HG02970 (cell line): ENCODE results near the gene PRSS56.

Source experiments
- ATAC-seq: cut with Tn5 transposase; IDR thresholded peaks from one replicate; pipeline ENCODE4 v1.9.1; 2021; ENCODE audit warnings: mild to moderate bottlenecking, moderate library complexity, moderate number of reproducible peaks; ENCODE audit not compliant: unreplicated experiment, low FRiP score

The PRSS56 gene

DNA sequence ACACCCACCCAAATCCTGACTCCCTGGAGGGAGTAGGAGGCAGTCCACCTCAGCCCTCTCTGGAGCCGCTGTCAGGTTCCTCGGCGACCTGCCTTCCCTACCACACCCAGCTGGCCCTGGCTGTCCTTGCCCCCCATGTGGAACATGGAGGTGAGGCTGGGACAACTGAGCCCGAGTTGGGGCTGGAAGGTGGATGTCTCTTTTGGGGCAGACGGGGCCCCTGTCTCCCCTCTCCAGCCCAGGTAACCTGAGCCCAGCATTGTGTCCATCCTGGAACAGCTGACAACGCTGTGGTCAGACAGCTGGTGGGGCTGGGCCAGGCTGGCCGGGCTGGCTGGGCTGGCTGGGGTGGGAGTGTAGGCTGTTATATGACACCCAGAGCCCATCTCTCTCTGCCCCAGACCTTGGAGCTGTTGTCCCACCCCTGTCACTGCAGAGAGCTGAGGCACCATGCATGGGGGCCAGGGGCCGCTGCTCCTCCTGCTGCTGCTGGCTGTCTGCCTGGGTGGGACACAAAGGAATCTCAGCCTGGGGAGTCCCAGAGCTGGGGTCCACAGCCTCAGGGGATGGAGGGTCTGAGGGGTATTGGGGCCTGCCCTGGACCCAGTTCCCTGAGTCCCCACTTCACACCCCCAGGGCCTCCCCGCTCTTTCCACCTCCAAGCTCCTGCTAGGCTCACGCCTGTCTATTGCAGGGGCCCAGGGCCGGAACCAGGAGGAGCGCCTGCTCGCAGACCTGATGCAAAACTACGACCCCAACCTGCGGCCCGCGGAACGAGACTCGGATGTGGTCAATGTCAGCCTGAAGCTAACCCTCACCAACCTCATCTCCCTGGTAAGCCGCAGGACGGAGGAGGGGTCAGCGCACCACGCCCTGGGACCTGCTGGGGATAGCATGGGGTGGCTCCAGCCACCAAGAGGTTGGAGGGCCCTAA is 19.4 kb downstream of the PRSS56 start, which contains the start of gene CHRNG:
CHRNG (plus strand) TSS at position 395 of the 934 bp plus-strand sequence; CDS start at position 451, 56 bp downstream.
- no peak for ATAC-seq

DNA sequence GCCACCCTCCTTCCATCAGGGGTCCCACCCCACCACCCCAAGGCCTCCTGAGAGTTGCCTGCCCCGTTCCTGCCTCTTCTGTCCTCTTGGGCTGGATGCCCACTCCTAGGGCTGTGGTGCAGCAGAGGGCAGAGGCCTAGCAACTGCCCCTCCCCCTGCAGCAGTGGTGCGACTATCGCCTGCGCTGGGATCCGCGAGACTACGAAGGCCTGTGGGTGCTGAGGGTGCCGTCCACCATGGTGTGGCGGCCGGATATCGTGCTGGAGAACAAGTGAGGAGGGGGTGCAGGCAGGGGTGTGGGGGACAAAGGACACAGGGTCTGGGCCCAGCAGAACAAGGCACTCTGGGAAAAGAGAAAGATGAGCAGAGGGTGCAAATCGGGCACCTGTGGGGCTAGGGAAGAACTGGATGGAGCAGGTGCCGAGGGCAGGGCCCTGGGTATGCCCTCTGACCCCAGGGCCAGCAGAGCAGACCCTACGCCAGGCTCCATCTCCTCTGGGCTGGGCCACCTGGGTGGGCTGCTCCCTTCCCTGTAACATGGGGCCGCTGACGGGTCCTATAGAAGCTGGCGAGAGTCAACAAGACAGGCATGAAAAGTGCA is 20.4 kb downstream of the PRSS56 start:
- no peak for ATAC-seq

DNA sequence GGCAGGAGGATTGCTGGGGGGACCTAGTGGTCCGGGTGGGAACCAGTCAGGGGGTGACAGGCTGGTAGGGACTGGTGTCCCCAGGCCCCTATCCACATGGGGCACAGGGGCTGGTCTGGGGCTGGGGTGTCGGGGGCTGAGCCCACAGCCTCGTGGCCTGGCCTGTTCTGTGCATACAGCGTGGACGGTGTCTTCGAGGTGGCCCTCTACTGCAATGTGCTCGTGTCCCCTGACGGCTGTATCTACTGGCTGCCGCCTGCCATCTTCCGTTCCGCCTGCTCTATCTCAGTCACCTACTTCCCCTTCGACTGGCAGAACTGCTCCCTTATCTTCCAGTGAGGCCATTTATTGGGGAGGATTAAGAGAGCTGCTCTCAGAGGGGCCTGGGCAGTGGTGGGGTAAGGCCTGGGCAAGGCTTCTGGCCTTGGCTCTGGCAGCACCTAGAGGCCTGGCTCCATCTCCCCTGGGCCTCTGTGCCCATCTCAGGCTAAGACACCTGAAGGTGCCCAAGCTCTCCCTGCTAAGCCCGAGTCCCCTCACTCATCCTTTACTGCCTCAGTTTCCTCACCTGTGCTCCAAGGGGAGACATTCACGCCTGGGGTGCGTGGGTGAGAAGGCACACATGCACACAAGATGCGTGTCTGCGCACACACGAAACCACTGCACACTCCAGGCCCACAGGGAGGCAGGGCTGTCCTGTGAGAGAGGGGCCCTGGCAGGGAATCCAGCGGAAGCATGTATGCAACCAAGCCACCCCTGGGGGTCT is 21.2 kb downstream of the PRSS56 start:
- no peak for ATAC-seq

DNA sequence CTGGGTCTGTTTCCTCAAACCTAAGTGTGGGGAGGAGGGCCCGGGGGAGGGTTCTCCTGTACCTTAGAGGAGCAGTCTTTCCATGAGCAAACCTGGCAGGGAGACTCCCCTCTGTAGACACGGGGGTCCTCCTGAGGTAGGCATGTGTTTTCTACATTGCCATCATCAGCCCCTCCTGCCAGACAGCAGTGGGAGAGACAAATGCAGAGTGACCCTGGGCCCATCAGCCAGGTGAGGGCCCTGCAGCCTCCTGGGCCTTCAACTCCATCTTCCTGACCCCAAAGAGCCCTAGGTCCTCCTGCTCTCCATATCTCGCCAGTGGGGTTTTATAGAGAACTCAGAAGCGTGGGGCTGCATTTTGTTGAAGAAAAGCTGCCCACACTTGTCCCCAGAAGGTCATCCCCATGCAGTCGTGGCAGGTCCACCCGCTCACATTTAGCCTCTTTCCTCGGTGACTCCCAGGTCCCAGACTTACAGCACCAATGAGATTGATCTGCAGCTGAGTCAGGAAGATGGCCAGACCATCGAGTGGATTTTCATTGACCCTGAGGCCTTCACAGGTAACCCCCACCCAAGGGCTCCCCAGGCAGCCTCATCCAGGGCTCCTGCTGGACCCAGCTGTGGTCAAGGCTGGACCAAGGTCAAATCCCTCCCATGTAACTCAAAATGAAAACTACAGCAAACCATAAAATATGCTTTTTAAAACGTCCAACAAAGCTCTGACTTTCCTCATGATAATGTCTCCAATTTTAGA is 21.9 kb downstream of the PRSS56 start:
- no peak for ATAC-seq

DNA sequence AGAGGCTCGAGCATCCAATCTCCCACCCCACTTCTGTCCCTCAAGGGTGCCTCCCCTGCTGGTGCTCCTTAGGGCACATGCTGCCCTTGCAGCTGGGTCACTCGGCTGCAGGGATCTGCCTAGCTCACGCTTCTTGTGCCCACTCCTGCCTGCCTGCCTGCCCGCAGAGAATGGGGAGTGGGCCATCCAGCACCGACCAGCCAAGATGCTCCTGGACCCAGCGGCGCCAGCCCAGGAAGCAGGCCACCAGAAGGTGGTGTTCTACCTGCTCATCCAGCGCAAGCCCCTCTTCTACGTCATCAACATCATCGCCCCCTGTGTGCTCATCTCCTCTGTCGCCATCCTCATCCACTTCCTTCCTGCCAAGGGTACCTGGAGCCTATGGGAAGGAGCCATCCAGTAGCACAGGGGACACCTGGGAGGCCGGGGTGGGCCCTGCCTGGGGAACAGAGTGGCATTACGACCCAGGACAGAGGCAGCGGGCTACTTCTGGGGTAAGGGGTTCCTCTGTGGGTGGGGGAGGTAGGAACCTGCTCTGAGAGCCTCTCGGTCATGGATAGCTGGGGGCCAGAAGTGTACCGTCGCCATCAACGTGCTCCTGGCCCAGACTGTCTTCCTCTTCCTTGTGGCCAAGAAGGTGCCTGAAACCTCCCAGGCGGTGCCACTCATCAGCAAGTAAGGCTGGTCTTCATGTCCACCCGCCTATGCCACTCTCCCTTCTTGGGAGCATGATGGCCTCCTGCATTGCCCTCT is 22.7 kb downstream of the PRSS56 start:
- no peak for ATAC-seq

DNA sequence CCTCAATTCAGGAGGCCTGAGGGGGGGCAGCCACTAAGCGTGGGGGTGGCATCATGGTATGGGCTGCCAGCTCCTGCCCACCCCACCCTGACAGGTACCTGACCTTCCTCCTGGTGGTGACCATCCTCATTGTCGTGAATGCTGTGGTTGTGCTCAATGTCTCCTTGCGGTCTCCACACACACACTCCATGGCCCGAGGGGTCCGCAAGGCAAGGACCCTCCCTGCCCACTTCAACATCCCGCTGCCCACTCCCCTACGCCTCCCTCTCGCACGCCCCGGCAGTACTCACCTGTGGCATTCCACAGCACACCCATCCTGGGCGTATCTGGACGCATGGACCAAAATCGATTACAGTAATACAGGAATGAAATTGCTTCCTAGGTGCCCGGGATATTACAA is 23.3 kb downstream of the PRSS56 start:
- ATAC-seq, result no peak

DNA sequence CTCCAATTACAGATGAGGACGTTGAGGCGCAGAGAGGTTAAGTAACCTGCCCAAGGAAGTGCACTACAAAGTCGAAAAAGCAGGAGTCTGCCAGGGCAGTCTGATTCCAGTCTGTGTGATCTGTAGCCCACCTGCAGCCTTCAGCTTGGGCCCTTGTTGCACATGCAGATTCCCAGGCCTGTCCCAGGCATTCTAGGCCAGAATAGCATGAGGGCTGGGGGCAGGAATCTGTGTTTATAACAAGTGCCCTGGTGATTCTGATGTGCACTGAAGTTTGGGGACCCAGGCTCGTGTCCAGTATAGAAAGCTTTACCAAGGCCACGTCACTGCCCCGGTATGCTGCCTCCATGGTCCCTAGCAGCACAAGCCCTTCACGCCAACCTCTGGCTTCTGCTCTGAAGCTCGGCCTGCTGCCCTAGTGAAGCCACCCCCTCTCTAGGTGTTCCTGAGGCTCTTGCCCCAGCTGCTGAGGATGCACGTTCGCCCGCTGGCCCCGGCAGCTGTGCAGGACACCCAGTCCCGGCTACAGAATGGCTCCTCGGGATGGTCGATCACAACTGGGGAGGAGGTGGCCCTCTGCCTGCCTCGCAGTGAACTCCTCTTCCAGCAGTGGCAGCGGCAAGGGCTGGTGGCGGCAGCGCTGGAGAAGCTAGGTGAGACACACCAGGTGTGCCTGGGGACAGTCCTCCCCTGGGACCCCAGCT is 23.9 kb downstream of the PRSS56 start:
- ATAC-seq, result no peak

DNA sequence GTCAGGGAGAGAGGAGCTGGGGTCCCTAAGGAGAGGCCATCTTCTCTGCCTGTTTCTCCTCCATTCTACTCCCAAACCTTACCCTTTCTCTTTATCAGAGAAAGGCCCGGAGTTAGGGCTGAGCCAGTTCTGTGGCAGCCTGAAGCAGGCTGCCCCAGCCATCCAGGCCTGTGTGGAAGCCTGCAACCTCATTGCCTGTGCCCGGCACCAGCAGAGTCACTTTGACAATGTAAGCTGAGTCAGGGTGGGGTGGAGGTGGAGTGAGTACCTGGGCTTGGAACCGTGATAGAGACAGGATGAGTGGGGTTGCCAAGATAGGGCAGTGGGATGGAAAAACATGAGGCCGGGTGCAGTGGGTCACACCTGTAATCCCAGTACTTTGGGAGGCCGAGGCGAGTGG is 24.5 kb downstream of the PRSS56 start:
- no peak for ATAC-seq

DNA sequence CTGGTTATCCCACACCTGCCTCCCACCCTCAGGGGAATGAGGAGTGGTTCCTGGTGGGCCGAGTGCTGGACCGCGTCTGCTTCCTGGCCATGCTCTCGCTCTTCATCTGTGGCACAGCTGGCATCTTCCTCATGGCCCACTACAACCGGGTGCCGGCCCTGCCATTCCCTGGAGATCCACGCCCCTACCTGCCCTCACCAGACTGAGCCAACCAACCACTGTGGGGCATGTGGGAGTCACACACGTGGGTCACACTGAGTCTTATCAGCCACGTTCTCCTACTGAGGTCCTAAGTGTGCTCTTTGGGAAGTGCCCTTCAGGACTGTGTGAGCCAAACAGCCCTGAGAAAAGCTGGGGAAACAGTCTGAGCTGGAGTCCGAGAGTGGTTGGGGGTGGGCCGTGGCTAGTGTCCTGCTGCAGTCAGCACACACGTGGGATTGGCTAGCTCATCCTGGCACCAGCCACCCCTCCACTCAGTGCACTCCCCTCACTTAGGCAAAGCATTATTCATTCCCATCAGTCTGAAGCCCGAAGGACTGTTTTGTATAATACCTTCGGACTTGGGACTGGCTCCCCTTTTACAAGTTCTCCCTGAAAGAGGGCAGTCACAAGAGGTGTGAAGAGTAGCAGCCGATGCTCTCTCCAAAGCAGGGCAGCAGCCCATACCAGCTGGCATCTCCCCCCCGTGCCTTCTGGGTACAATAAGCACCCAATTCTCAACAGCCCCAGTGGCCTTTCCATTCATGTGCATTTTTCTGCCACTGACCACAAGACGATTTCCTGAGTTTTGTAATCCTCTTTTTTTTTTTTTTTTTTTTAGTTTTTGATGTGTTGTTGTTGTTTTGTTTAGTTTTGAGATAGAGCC is 25.6 kb downstream of the PRSS56 start:
- no peak for ATAC-seq

DNA sequence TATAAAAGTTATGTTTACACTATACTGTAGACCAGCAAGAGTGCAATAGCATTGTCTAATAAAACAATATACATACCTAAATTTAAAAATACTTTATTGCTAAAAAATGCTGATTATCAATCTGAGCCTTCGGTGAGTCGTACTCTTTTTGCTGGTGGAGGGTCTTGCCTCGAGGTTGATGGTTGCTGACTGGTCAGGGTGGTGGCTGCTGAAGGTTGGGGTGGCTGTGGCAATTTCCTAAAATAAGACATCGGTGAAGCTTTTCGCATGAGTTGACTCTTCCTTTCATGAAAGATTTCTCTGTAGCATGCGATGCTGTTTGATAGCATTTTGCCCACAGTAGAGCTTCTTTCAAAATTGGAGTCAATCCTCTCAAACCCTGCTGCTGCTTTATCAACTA is 27.8 kb downstream of the PRSS56 start:
- ATAC-seq, result no peak

DNA sequence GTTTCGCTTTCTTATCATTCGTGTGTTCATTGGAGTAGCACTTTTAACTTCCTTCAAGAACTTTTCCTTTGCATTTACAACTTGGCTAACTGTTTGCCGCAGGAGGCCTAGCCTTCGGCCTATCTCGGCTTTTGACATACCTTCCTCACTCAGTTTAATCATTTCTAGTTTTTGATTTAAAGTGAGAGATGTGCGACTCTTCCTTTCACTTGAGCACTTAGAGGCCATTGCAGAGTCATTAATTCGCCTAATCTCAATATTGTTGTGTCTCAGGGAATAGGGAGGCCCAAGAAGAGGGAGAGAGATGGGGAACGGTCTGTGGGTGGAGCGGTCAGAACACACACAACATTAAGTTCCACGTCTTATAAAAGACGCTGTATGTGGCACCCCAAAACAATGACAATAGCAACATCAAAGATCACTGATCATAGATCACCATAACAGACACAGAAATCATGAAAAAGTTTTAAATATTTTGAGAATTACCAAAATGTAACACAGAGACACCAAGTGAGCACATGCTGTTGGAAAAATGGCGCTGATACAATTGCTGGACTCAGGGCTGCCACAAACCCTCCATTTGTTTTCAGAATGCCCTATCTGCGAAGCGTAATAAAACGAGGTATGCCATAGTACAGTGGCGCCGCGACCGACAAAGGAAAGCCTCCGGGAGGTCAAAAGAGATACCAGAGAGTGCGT is 29.6 kb downstream of the PRSS56 start:
- no peak for ATAC-seq

DNA sequence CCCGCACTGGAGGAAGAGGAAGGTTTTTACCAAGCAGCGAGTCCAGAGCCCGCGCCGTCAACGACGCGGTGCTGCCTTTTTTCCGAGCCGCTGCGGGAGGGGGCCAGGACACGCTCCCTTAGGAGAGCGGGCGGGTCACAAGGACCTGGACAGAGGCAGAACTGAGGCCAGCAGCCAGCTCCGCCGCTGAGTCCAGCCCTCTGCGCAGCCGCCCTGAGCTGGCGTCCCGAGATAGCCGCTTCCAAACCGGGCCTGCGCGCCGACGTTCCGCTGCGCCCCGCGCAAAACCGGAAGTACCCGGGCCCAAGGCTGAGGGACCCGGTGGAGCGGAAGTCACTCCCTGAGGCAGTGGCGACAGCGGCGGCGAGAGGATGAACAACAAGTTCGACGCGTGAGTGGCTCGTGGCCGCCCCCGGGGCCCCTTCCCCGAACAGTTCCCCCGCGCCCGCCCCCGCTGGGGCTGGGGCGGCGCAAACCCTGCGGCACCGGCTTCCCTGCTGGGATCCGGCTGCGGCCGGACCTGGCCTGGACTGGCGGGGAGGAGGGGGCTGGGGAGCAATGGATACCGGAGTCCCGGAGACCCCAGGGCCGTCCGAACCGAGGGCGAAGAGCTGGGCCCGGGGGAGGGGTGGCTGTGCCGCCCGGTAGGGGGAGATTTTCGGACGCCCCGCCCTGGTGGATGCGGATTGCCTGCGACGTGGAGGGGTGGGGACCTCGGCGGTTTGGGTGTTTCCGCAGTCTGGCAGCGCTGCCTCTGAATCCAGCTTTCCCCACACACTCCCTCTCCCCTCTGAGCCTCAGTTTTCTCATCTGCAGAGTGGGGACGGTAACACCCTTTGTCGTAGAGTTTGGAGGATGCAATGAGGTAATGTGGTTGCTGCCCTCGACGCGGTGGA is 30.4 kb downstream of the PRSS56 start, which contains the start of the genes EIF4E2 and TIGD1:
EIF4E2 (plus strand) TSS at position 336 of the 896 bp plus-strand sequence; CDS start at position 372, 36 bp downstream.
TIGD1 (minus strand) TSS at position 204 of the 896 bp plus-strand sequence. CDS start 675 bp downstream, outside the sequence.
- ATAC-seq, result peak; percentile 89

DNA sequence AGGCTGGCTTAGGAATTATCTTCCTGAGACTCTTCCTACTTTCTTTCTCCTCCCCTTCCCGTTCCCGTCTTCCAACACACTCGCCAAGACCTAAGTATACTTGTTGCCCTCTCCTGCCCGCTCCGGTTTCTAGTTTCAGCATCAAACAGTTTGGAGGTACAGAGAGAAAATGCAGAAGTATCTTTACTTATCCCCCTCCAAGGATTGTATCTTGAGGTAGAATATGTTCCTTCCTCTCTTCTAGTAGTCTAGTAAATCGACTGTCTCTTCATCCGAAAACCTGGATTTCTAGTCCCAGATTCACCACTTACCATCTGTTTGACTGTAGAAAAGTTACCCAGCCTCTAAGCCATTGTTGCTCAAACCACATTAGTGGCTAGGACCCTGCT is 31.1 kb downstream of the PRSS56 start:
- no peak for ATAC-seq

DNA sequence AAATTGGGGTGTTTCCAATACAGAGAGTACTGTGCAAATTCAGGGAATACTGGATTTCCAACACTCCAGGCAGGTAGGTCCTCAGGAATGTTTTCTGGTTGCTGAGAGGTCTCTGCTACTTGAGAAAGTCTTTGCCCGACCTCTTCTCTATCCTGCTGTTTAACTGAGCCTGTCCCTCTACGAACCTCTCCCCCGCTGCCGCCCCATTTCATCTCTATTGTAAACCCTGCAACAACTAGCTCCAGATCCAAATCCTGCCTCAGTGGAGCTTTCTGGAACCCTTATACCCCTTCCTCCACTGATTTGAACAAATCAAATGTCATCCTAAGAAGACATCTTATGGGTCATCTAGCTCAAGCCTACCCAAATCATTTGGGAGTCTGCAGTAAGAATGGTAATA is 31.6 kb downstream of the PRSS56 start:
- ATAC-seq, result no peak

DNA sequence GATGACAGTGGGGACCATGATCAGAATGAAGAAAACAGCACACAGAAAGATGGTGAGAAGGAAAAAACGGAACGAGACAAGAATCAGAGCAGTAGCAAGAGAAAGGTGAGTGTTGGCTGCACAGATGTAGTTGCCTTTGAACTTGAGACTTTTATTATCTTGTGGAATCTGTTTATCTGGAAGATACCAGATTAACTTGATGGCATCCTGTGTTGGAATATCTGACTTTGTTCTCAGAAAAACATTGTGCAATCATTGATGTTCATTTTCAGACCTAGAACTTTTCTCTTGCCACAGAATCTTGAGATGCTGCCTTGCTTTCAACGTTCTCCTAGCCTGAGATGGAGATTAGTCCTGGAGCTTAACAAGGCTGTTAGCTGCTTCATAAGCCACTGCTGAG is 36.2 kb downstream of the PRSS56 start:
- no peak for ATAC-seq

DNA sequence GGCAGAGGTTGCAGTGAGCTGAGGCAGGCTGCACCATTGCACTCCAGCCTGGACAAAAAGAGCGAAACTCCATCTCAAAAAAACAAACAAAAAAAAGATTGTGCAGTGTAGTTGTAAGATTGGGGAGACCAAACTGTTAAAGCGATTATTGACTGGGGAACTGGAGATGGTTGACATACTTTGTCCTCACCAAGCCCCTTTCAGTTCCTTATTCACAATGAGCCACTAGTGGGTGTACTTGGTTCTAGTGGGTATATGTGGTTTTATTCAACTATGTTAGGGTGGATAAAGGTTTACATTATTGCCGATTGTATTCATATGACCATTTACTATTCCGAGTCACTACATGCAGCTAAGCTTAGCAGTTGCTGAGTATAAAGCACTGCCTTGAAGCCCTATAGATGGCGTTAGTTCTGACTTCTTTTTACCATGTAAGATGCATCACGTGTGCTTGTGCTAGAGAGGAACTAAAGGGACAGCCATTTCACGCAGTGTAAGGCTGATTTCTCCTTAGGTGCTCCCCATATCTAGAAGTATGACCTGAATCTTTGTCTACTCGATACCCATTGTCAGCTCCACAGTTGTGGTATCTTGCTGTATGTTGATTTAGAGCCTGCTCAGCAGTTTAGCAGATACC is 42.4 kb downstream of the PRSS56 start:
- no peak for ATAC-seq
